WTC11 (cell line): ENCODE measurements around the gene RCAN3.

Source experiments
- CTCF ChIP-seq: fragments of 200-600 bp; IDR thresholded peaks from 2 replicates; pipeline ENCODE4 v1.8.0; 2022; ENCODE audit warnings: antibody characterized with exemption
- ETV6 ChIP-seq: sonication (generic); formaldehyde crosslinking; IDR thresholded peaks from 2 replicates; pipeline ENCODE4 v1.8.1; 2022; ENCODE audit warnings: mild to moderate bottlenecking, missing genetic modification reagents
- FOXP1 ChIP-seq: sonication (generic); formaldehyde crosslinking; IDR thresholded peaks from 2 replicates; pipeline ENCODE4 v1.8.0; 2022; ENCODE audit warnings: missing genetic modification reagents, mild to moderate bottlenecking, moderate library complexity, borderline replicate concordance
- TF ChIP-seq, protein P1 (sequence below): fragments of 250-450 bp; sonication (Bioruptor Pico); IDR thresholded peaks from 2 replicates; pipeline ENCODE4 v1.9.0; 2021; ENCODE audit warnings: mild to moderate bottlenecking, borderline replicate concordance
- TF ChIP-seq, protein P2 (sequence below): sonication (generic); formaldehyde crosslinking; IDR thresholded peaks from 2 replicates; pipeline ENCODE4 v1.8.0; 2022; ENCODE audit warnings: mild to moderate bottlenecking, missing genetic modification reagents
- TF ChIP-seq, protein P3 (sequence below): sonication (generic); formaldehyde crosslinking; IDR thresholded peaks from 2 replicates; pipeline ENCODE4 v1.8.0; 2022; ENCODE audit warnings: mild to moderate bottlenecking, missing genetic modification reagents

DNA sequence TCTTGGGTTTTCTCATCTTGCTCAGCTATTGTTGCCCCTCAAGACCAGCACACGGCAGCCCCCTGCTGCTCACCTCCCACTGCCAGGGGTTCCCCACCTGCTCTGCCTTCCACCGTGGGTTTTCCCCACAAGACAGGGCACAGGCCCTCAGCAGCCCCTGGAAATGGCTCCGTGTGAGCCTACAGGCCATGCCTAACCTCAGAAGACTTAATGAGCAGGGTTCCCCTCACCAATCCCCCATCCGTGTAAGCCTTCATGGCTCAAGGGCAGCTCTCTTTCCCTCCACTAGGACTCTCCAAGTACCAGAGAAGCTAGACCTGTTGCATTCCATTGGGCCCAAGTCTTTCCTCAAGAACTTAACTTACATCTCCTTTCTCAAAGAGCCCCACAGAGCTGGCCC, 18.4 kb upstream of the RCAN3 start:
- no peak for TF ChIP-seq ETV6 (CRISPR knock-in tag)
- TF ChIP-seq, protein P1, sequence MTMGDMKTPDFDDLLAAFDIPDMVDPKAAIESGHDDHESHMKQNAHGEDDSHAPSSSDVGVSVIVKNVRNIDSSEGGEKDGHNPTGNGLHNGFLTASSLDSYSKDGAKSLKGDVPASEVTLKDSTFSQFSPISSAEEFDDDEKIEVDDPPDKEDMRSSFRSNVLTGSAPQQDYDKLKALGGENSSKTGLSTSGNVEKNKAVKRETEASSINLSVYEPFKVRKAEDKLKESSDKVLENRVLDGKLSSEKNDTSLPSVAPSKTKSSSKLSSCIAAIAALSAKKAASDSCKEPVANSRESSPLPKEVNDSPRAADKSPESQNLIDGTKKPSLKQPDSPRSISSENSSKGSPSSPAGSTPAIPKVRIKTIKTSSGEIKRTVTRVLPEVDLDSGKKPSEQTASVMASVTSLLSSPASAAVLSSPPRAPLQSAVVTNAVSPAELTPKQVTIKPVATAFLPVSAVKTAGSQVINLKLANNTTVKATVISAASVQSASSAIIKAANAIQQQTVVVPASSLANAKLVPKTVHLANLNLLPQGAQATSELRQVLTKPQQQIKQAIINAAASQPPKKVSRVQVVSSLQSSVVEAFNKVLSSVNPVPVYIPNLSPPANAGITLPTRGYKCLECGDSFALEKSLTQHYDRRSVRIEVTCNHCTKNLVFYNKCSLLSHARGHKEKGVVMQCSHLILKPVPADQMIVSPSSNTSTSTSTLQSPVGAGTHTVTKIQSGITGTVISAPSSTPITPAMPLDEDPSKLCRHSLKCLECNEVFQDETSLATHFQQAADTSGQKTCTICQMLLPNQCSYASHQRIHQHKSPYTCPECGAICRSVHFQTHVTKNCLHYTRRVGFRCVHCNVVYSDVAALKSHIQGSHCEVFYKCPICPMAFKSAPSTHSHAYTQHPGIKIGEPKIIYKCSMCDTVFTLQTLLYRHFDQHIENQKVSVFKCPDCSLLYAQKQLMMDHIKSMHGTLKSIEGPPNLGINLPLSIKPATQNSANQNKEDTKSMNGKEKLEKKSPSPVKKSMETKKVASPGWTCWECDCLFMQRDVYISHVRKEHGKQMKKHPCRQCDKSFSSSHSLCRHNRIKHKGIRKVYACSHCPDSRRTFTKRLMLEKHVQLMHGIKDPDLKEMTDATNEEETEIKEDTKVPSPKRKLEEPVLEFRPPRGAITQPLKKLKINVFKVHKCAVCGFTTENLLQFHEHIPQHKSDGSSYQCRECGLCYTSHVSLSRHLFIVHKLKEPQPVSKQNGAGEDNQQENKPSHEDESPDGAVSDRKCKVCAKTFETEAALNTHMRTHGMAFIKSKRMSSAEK (CRISPR knock-in tag): no peak
- no peak for TF ChIP-seq CTCF
- TF ChIP-seq, protein P2, sequence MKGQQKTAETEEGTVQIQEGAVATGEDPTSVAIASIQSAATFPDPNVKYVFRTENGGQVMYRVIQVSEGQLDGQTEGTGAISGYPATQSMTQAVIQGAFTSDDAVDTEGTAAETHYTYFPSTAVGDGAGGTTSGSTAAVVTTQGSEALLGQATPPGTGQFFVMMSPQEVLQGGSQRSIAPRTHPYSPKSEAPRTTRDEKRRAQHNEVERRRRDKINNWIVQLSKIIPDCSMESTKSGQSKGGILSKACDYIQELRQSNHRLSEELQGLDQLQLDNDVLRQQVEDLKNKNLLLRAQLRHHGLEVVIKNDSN (CRISPR knock-in tag): no peak
- no peak for TF ChIP-seq FOXP1 (CRISPR knock-in tag)
- TF ChIP-seq, protein P3, sequence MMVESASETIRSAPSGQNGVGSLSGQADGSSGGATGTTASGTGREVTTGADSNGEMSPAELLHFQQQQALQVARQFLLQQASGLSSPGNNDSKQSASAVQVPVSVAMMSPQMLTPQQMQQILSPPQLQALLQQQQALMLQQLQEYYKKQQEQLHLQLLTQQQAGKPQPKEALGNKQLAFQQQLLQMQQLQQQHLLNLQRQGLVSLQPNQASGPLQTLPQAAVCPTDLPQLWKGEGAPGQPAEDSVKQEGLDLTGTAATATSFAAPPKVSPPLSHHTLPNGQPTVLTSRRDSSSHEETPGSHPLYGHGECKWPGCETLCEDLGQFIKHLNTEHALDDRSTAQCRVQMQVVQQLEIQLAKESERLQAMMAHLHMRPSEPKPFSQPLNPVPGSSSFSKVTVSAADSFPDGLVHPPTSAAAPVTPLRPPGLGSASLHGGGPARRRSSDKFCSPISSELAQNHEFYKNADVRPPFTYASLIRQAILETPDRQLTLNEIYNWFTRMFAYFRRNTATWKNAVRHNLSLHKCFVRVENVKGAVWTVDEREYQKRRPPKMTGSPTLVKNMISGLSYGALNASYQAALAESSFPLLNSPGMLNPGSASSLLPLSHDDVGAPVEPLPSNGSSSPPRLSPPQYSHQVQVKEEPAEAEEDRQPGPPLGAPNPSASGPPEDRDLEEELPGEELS (CRISPR knock-in tag): no peak
